COR-L47 (cell line): ENCODE measurements around the gene PEPD.

Source experiments
- DNase-seq: peaks from one replicate; lab custom pipeline; 2025; lab: John Stamatoyannopoulos, UW

PEPD gene

DNA sequence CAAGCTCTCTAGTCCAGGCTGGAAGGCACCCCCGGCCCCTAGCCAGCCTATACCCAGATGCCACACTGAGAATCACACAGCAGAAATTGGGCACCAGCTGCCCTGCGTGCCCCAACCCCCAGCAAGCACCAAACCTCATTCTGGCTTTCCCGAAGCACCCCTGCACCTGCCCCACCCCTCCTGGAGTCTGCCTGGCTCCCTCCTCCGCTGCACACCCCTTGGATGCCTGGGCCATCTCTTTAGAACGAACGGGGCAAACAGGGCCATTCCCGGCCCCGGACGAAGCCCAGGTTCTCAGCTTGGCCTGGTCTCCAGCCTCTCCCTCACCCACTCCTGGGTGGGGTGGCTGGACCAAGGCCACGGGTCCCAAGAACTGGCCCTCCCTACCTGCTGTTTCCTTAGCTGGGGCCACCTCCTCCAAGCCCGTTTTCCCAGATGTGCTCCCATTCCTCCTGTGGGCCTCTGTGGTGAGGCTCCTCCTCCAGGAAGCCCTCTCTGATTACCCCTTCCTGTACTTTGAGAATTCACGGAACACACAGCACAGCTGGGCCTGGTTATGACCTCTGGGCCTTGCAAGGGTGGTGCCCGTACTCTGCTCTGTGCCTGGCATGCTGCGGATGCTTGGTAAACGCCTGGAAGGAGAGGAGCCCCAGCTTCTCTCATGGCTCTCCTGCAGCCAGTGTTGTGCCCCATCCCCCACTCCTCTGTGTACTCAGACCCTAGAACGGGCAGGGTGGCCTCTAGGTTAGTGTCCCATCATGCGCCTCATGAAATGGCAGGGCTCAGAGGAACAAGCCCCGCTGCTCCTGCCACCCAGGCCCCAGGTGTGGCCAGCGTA is 126.6 kb downstream of the PEPD start:
- DNase-seq = no peak

DNA sequence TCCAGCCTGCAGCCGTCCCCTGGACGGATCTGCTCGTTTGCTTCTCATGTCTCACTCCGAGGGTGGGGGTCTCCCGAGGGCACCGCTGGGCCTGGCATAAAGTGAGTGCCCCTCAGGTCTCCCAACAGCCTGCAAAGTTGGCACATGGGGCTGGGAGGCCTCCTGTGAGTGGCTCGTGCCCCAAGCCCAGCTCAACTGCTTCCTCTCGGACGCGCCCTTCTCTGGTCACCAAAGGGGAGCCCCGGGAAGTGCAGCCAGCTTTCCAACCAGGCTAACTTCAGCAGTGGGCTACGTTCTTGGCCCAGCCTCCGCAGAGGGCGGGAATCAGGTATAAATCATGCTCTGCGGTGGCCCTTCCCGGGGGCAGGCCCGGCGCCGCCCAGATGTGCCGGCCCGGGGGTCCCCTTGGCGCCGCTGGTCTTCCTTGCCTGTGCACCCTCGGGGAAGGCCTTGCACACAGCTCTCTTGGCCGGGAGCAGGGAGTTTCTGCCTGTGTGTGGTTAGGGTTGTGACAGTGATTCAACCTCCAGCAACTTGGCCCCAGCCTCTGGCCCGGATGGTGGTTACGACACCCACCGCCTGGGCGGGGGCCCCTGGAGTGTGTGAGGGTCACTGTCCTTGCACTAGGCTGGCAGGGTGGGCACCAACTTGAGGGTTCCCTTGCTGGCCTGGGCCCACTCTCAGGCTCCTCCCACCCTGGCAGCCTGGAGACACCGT is 127.4 kb downstream of the PEPD start:
- DNase-seq = no peak

GRCh38 chr19:33393286-33394005 is 128.1 kb downstream of the PEPD start:
- no peak for DNase-seq

- peak; percentile 30 for DNase-seq
These were observed 129.0 kb downstream of the PEPD start for GRCh38 chr19:33392341-33393285.

GRCh38 chr19:33391631-33392249 is 129.9 kb downstream of the PEPD start:
- DNase-seq = no peak

DNA sequence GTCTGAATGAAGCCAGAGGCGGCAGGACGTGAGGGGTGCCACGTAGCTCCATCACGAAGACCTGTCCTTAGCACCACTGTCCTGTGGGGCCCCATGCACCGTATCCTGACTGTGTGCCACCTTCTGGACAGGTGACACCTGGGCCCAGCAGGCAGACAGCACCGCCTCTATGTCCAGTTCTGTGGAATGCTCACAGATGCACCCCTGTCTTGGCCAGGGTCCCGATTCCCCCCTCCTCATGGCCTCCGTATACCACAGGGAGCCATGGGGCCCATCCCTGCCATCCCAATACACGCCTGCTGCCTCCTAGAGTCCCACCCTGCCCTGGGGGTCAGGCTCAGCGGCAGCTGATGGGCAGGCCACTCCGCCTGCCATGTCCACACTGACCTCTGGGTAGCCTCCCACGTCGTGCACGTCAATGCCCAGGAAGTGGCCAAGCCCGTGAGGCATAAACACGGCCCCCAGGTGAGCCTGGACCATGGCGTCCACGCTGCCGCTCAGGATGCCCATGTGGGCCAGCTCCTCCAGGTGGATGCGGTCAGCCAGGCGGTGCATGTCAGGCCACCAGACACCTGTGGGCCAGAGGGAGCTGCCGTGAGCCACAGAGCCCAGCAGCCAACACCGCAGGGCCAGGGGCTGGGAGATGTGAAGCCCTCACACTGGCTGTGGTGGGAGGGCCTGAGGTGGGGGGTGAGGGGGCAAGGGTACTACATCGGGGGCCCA is 130.5 kb downstream of the PEPD start:
- no peak for DNase-seq

- no peak for DNase-seq
These were observed 131.3 kb downstream of the PEPD start for GRCh38 chr19:33390101-33390907.

DNA sequence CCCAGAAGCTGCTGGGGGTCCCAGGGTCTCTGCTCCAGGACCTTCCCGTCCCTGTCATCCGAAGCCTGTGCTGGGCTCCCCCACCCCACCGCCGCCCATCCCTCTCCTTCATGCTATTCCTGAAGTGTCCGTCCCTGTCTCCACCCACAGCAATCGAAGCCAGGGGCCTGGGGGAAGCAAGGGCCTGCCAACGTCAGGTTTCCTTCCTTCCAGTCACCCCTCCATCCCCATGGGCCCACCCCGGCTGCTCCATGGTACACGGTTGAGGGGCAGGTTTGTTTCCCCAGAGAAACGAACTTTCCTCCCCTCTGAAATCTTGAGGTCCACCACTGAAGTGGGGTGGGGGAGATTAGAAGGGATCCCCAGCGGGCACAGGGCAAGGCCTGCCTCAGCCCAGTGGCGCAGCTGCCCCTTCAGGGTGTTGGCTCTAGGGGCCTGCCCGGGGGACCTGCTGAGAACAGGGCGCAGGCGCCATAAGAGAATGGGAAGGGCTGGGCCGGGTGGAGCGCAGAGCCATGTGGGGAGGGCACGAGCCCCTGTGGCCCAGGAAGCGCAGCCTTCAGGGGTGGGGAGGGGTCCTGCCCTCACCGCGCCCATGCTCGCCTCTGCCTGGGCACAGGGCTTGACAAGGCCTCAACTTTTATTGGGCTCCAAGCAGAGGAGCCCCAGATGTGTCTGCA is 132.0 kb downstream of the PEPD start:
- no peak for DNase-seq

GRCh38 chr19:33388725-33389420 is 132.7 kb downstream of the PEPD start:
- no peak for DNase-seq

DNA sequence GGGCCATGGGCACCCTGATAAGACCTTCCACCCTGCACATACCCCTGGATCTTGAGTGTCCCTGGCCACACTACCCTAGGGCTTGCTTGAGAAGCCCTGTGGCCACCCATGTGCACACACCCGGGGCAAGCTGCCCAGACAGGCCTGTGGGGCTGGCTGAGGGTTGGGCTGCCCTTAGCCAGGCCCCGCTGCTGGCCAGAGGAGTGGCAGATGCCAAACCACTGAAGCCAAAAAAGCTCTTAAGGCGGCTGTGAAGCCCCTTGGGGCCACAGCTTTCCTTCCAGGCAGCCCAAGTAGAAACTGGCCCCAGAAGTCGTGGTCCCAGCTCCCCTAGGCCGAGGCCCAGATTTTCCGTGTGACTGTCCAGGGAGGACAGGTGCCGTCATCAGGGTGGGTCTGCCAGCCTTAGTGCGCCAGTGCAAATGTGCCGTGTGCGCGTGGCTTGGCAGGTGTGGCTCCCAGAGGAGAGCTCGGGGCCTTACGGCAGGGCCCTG is 133.3 kb downstream of the PEPD start:
- no peak for DNase-seq

GRCh38 chr19:33387351-33388230 is 134.0 kb downstream of the PEPD start:
- no peak for DNase-seq

GRCh38 chr19:33386361-33386858 is 135.2 kb downstream of the PEPD start:
- no peak for DNase-seq

- DNase-seq = no peak
These were observed 135.6 kb downstream of the PEPD start for GRCh38 chr19:33385956-33386355.

DNA sequence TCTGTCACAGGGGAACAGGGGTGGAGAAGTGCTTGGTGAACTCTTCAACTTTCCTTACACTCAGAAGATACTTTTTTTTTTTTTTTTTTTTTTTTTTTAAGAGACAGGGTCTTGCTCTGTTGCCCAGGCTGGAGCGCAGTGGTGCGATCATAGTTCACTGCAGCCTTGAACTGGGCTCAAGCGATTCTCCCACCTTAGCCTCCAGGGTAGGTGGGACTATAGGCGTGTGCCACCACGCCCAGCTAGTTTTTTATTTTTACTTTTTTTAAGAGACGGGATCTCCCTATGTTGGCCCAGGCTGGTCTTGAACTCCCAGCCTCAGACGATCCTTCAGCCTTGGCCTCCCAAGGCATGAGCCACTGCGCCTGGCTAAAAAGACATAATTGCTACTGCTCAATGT is 136.6 kb downstream of the PEPD start:
- DNase-seq = no peak

GRCh38 chr19:33383720-33384292 is 137.8 kb downstream of the PEPD start:
- no peak for DNase-seq

DNA sequence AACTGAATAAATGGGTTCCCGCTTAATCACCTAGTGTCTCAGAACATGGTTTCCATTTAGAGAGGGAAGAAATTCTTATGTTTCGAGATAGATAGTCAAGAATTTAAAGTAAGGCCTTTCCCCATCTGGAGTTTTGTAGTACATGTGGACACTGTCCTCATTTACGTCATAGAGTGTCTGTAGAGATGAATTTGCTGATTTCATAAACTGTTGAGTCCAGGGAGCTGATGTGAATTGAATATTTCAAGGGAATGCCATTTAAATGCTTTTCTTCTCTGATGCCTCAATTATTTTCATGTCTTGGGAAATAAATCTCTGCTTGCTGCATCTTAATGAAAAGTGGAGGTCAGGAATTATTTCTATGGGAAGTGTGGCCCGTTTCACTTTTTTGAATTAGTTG is 138.6 kb downstream of the PEPD start:
- DNase-seq = no peak

- no peak for DNase-seq
These were observed 139.6 kb downstream of the PEPD start for GRCh38 chr19:33382006-33382405.
